MM.1S (cell line): ENCODE data around the gene RFC5.

Source experiments
- CTCF ChIP-seq: fragments of 300-600 bp; sonication (generic); IDR thresholded peaks from 2 replicates; pipeline ENCODE4 v1.5.1; 2016; ENCODE audit warnings: antibody characterized with exemption, low read length, mixed read lengths
- EZH2 ChIP-seq: fragments of 300-600 bp; sonication (generic); optimal IDR thresholded peaks from 2 replicates; pipeline ENCODE3; 2017; ENCODE audit warnings: low read depth, mild to moderate bottlenecking, antibody characterized with exemption, low read length, mixed read lengths

- TF ChIP-seq CTCF (no peak), EZH2 (no peak)
Measured at GRCh38 chr12:118038137-118038536, 21.6 kb downstream of the RFC5 start.
